Upper lobe of right lung (tissue), 1 donor: ENCODE data around the gene NKD1. TPM values are rescaled to one million over a fixed set of nuclear protein-coding genes. Genes with fewer than 3 reads are reported as not detected.

Experiments
- ATAC-seq: fragments of 200-7000 bp; cut with Tn5 transposase; one replicate; pipeline ENCODE4 v1.9.1; 2020; ENCODE audit warnings: mild to moderate bottlenecking, moderate library complexity
- DNase-seq: peaks from one replicate; pipeline ENCODE4 v3.0.0-alpha.2; 2020
- H3K27ac ChIP-seq: fragments of 200-600 bp; one replicate; pipeline ENCODE4 v1.8.0; 2022
- H3K27me3 ChIP-seq: fragments of 200-600 bp; one replicate; pipeline ENCODE4 v1.8.0; 2022; ENCODE audit warnings: mild to moderate bottlenecking
- H3K36me3 ChIP-seq: fragments of 200-600 bp; one replicate; pipeline ENCODE4 v1.8.0; 2022
- H3K4me1 ChIP-seq: fragments of 200-600 bp; one replicate; pipeline ENCODE4 v1.8.0; 2022
- H3K4me3 ChIP-seq: fragments of 200-600 bp; one replicate; pipeline ENCODE4 v1.8.0; 2022; ENCODE audit warnings: mild to moderate bottlenecking
- H3K9me3 ChIP-seq: fragments of 200-600 bp; one replicate; pipeline ENCODE4 v1.8.0; 2022
- CTCF ChIP-seq: fragments of 200-600 bp; IDR thresholded peaks from one replicate; pipeline ENCODE4 v1.8.0; 2022; ENCODE audit warnings: antibody characterized with exemption
- intact Hi-C: fragments of 100-400 bp; cut with DNase I; formaldehyde crosslinking; loops from one replicate; pipeline ENCODE4 v1.11.0; 2022
- total RNA-seq: library from RNA; stranded (reverse); fragmentation: NEBNext Ultra II Directional; extraction: Animal tissue kit (Norgen Biotek cat#: 25700); gene quantifications from one replicate; pipeline ENCODE4 v1.2.1, GENCODE V29; 2021
- donor health status: DM: no; HTN: yes; CAD: no; lungs with severe emphysema.

NKD1 gene
- total RNA-seq, 1 donor from 2014 or later: 47.2 TPM

DNA sequence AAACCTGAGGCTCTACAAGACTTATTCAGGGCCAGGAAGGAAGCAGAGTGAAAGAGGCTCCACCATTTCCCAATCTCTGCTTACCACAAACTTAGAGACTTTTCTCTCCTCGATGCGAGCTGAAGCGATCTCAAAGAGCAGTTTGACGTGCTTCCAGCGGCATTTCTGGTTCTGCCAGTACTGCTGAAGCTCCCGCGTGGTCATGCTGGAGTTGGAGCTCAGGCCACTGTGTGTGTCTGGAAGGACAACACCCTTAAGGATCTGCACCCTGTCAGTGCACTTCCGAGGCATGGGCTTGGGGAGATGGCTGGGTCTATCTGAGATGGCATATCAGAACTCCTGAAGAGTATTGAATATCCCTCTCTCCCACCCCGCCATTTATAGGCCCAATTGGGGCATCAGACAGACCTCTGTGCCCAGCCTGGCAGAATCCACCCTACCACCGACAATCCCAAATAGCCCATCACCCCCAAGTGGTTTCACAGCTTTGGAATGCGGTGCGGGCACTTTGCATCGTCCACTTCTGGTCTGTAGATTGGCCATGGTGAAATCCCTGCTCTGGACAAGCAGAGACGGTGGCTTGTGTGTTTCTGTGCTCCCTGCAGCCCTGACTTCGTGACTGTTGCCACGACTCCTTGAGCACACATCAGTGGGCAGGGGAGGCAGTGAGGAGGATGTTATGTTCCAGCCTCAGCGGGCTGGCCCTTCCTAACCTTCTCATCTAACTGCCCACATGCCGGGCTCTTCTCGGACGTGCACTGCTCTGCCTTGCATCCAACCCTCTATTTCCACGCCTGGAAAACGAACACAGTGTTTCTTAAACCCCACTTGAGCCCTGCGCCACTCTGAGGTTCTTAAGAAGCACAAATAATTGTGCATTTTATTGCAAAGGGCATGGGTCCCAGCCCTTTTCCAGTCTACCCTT is 127.8 kb downstream of the NKD1 start:
- Histone ChIP-seq H3K36me3 (peaks cover 4% of the 10 kb centered on the region), H3K27ac (peak overlapping the region; percentile 2), H3K27me3 (no peaks in the 10 kb centered on the region), H3K4me1 (peaks cover 14% of the 10 kb centered on the region), H3K4me3 (no peak overlapping the region), H3K9me3 (peaks cover 7% of the 10 kb centered on the region)
- no peak for TF ChIP-seq CTCF
- DNase-seq: peak; percentile 79
- peak; percentile 69 for ATAC-seq
- intact Hi-C loops: no loop called here

DNA sequence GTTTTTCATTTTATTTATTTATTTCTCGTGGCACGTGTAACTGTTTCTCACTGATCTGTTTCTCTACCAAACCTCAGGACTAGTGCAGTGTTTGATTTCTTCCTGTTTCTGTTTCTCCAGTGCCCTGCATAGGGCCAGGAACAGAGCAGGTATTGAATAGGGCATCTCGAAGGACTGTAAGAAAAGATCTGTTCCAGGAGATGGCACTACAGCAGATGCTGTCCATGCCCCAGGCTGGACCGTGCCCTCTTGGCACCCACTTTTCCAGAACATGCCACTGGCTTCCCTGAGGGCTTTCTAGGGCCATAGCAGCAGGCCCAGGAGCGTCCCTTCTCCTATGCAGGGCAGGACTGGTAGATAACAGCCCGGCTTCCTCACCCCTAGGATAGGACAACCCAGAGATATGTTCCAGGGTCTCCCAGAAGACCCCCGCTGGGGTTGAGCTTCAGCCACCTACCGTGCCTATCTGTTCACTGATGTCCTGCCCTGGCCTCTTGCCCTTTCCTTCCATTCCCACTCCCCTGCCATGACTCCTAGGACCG is 128.6 kb downstream of the NKD1 start:
- H3K9me3 ChIP-seq: peaks cover 5% of the 10 kb centered on the region
- no peak overlapping the region for H3K4me3 ChIP-seq
- intact Hi-C loops: no loop called here
- TF ChIP-seq CTCF: no peak
- H3K36me3 ChIP-seq: peaks cover 4% of the 10 kb centered on the region
- ATAC-seq (no peak), DNase-seq (no peak)
- H3K27me3 ChIP-seq: no peaks in the 10 kb centered on the region
- peaks cover 14% of the 10 kb centered on the region for H3K4me1 ChIP-seq
- H3K27ac ChIP-seq: peak overlapping the region; percentile 2

DNA sequence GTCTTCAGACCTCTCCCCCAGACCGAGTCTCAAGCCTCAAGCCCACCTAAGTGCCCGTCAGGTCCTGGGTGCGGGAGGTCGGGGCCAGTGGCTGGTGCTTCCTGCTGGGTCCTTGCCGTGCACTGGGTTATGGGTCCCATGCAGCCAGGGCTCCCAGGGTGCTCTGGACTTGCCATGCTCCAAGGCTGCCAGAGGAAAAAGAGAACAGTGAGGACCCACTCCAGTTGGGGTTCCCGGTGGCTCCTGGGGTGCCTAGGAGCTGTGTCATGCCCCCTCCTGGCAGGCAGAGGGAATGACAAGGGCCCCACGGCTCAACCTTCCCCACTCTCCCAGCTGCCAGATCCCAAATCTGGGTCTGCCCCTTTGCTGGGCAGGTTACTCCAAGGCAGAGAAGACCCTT is 129.2 kb downstream of the NKD1 start:
- no peak overlapping the region for H3K27ac ChIP-seq
- H3K36me3 ChIP-seq: peaks cover 4% of the 10 kb centered on the region
- intact Hi-C loops: no loop called here
- no peak for ATAC-seq
- no peaks in the 10 kb centered on the region for H3K27me3 ChIP-seq
- no peaks in the 10 kb centered on the region for H3K9me3 ChIP-seq
- TF ChIP-seq CTCF: peak; percentile 43
- no peak overlapping the region for H3K4me3 ChIP-seq
- no peak for DNase-seq
- H3K4me1 ChIP-seq: peaks cover 14% of the 10 kb centered on the region

GRCh38 chr16:50678531-50678930 is 130.3 kb downstream of the NKD1 start:
- DNase-seq: no peak
- no peaks in the 10 kb centered on the region for H3K9me3 ChIP-seq
- no peak for TF ChIP-seq CTCF
- no peak for ATAC-seq
- no peak overlapping the region for H3K27ac ChIP-seq
- no peaks in the 10 kb centered on the region for H3K27me3 ChIP-seq
- no peak overlapping the region for H3K4me3 ChIP-seq
- H3K36me3 ChIP-seq: peaks cover 4% of the 10 kb centered on the region
- H3K4me1 ChIP-seq: peaks cover 21% of the 10 kb centered on the region
- intact Hi-C loops: no loop called here

DNA sequence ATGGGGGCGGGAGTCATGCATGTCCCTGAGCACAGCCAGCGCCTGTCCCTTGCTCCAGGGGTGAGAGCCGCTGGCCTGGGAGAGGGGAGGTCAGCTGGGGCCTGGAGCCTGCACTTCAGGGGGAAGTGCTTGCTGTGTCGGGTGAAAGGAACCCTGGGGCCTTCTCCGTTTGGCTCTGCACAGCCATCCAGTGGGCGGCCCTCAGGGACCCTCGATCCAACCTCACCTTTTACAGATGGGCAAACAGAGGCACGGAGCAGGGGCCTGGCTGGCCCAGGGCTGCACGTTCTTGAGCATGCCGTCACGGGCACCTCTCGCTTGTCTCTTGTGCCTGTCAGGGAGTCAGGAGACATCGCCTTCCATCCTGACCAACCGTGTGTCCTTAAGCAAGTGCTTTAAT is 131.1 kb downstream of the NKD1 start:
- DNase-seq (no peak), ATAC-seq (no peak)
- Histone ChIP-seq H3K36me3 (peaks cover 4% of the 10 kb centered on the region), H3K4me3 (no peak overlapping the region), H3K4me1 (peaks cover 27% of the 10 kb centered on the region), H3K27me3 (no peaks in the 10 kb centered on the region), H3K27ac (no peak overlapping the region), H3K9me3 (no peaks in the 10 kb centered on the region)
- no peak for TF ChIP-seq CTCF
- intact Hi-C loops: no loop called here
